CD4-positive, CD25-positive, alpha-beta regulatory T cell (primary cell): ENCODE measurements around the gene MMS19. TPM values are rescaled to one million over a fixed set of nuclear protein-coding genes. Genes with fewer than 3 reads are reported as not detected.

Experiments
- ATAC-seq, 2 donors: fragments of 150-1000 bp; cut with Tn5 transposase; one replicate each; pipeline ENCODE4 v1.10.0; 2021; ENCODE audit warnings: low read depth in 2 of 2, moderate number of reproducible peaks in 2 of 2, moderate library complexity in 1 of 2
- DNase-seq, 3 donors: peaks; one replicate each; pipeline versions ENCODE4 v3.0.0 to v3.0.0-alpha.2; 2012 to 2022; ENCODE audit warnings: mixed read lengths in 1 of 3
- H3K27ac ChIP-seq: one replicate; pipeline ENCODE4 v1.7.0; 2013; ENCODE audit warnings: mild to moderate bottlenecking, low read length; ENCODE audit not compliant: insufficient read depth, poor library complexity, severe bottlenecking
- H3K27me3 ChIP-seq: one replicate; pipeline ENCODE4 v1.7.0; 2013; ENCODE audit warnings: low read length; ENCODE audit not compliant: control insufficient read depth, insufficient read depth
- H3K36me3 ChIP-seq: one replicate; pipeline ENCODE4 v1.7.0; 2013; ENCODE audit warnings: mild to moderate bottlenecking, low read length, moderate library complexity; ENCODE audit not compliant: control insufficient read depth, insufficient read depth
- H3K4me1 ChIP-seq: 2 replicates; pipeline ENCODE4 v1.7.0; 2013; ENCODE audit warnings: mild to moderate bottlenecking, low read length; ENCODE audit not compliant: insufficient read depth, control insufficient read depth, poor library complexity, severe bottlenecking
- H3K4me3 ChIP-seq: one replicate; pipeline ENCODE4 v1.7.0; 2013; ENCODE audit warnings: low read depth, mild to moderate bottlenecking, low read length, moderate library complexity
- H3K9me3 ChIP-seq, 2 experiments: 1 replicate in 1 of 2; 2 replicates in 1 of 2; pipeline ENCODE4 v1.7.0; 2013; ENCODE audit warnings: low read length in 2 of 2, mild to moderate bottlenecking in 1 of 2, moderate library complexity in 1 of 2; ENCODE audit not compliant: control insufficient read depth in 2 of 2
- H3K27ac Mint-ChIP-seq, 3 donors: one replicate each; pipeline ENCODE4 v1.8.0; 2020 to 2022; ENCODE audit warnings: mild to moderate bottlenecking in 3 of 3, mixed read lengths in 3 of 3, moderate library complexity in 2 of 3
- H3K27me3 Mint-ChIP-seq: one replicate; pipeline ENCODE4 v1.8.0; 2022; ENCODE audit warnings: mild to moderate bottlenecking, mixed read lengths
- H3K36me3 Mint-ChIP-seq: one replicate; pipeline ENCODE4 v1.8.0; 2020; ENCODE audit warnings: mixed read lengths
- H3K4me1 Mint-ChIP-seq, 4 donors: one replicate each; pipeline ENCODE4 v1.8.0; 2020 to 2022; ENCODE audit warnings: mixed read lengths in 4 of 4, mild to moderate bottlenecking in 1 of 4
- H3K4me3 Mint-ChIP-seq, 4 donors: one replicate each; pipeline ENCODE4 v1.8.0; 2020 to 2022; ENCODE audit warnings: mild to moderate bottlenecking in 4 of 4, mixed read lengths in 4 of 4, moderate library complexity in 3 of 4
- H3K9me3 Mint-ChIP-seq, 7 donors: one replicate each; pipeline ENCODE4 v1.8.0; 2020 to 2022; ENCODE audit warnings: mixed read lengths in 7 of 7, mild to moderate bottlenecking in 3 of 7, moderate library complexity in 2 of 7
- polyA plus RNA-seq, 4 donors: library from polyadenylated mRNA; unstranded; fragments of 300-500 nt; fragmentation: Illumina TruSeq; gene quantifications; one replicate each; pipeline ENCODE4 v1.2.3, GENCODE V29; 2021
- total RNA-seq: library from RNA; stranded (reverse); gene quantifications from one replicate; pipeline ENCODE4 v1.2.3, GENCODE V29; 2022

The MMS19 gene
- total and polyA plus RNA-seq, 5 donors from 2014 or later: 26.7 to 59.6 (median 36.2) TPM

GRCh38 chr10:97515271-97515978 lies 17.2 kb upstream of the MMS19 start:
- Mint-ChIP-seq H3K4me3 (no peak overlapping the region), H3K4me1 (no peaks in the 10 kb centered on the region), H3K9me3 (no peaks in the 10 kb centered on the region), H3K36me3 (no peaks in the 10 kb centered on the region), H3K27ac (no peak overlapping the region), H3K27me3 (peaks cover 11% of the 10 kb centered on the region)
- no peaks in the 10 kb centered on the region for H3K9me3 ChIP-seq
- H3K4me1 ChIP-seq: no peaks in the 10 kb centered on the region
- no peaks in the 10 kb centered on the region for H3K36me3 ChIP-seq
- ATAC-seq: no peak
- no peak overlapping the region for H3K4me3 ChIP-seq
- DNase-seq: no peak
- H3K27ac ChIP-seq: no peak overlapping the region
- H3K27me3 ChIP-seq: peaks cover 2% of the 10 kb centered on the region

- no peak overlapping the region for H3K27ac ChIP-seq
- no peaks in the 10 kb centered on the region for H3K9me3 Mint-ChIP-seq
- peaks cover 2% of the 10 kb centered on the region for H3K27me3 ChIP-seq
- H3K9me3 ChIP-seq: no peaks in the 10 kb centered on the region
- DNase-seq (no peak), ATAC-seq (no peak)
- no peaks in the 10 kb centered on the region for H3K4me1 ChIP-seq
- no peak overlapping the region for H3K4me3 ChIP-seq
- H3K4me1 Mint-ChIP-seq: no peaks in the 10 kb centered on the region
- H3K36me3 ChIP-seq: no peaks in the 10 kb centered on the region
- H3K36me3 Mint-ChIP-seq: no peaks in the 10 kb centered on the region
- peaks cover 11% of the 10 kb centered on the region for H3K27me3 Mint-ChIP-seq
- peak overlapping the region in 1 of 3 donors; percentile 33 for H3K27ac Mint-ChIP-seq
- H3K4me3 Mint-ChIP-seq: no peak overlapping the region
Observed at GRCh38 chr10:97514344-97514743, 16.1 kb upstream of the MMS19 start.

GRCh38 chr10:97512993-97513392 lies 14.8 kb upstream of the MMS19 start:
- H3K9me3 Mint-ChIP-seq: no peaks in the 10 kb centered on the region
- H3K27me3 Mint-ChIP-seq: peaks cover 6% of the 10 kb centered on the region
- H3K4me3 ChIP-seq: no peak overlapping the region
- H3K27ac Mint-ChIP-seq: no peak overlapping the region
- no peak for DNase-seq
- no peaks in the 10 kb centered on the region for H3K36me3 ChIP-seq
- H3K4me1 Mint-ChIP-seq: no peaks in the 10 kb centered on the region
- H3K27me3 ChIP-seq: peaks cover 2% of the 10 kb centered on the region
- H3K27ac ChIP-seq: no peak overlapping the region
- H3K36me3 Mint-ChIP-seq: no peaks in the 10 kb centered on the region
- ATAC-seq: no peak
- H3K9me3 ChIP-seq: no peaks in the 10 kb centered on the region
- no peak overlapping the region for H3K4me3 Mint-ChIP-seq
- H3K4me1 ChIP-seq: no peaks in the 10 kb centered on the region

DNA sequence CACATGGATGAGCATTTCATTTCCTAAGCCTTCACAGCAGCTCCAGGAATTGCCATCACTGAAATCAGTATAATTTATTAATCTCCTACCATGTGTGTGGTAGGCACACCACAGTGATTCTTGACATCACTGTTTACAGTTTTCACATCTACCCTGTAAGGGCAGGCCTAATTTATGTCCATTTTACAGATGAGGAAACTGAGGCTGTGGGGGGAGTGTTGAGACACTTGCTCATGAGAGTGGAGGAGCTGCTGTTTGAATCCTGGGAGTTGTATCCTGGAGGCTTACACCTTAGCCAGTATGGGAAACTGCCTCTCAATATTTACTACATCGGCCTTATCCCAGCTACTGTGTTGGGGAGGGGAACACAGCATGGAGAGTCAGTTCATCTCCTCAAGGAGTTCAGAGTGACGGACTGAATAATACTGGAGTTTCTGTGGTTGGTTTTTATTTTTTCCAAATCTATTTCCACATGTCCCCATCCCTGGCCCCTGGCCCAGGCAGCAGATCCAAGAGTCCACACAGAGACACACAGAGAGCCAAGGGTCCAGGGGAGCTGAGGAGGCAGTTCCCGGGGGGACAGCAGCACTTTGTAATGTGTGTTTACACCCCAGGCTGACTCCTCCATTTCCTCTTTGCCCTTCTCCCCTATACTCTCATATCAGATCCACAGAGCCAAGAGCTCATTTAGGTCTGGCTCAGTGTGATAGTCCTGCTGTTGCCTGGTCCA lies 13.7 kb upstream of the MMS19 start:
- ATAC-seq (no peak), DNase-seq (no peak)
- H3K4me1 ChIP-seq: no peaks in the 10 kb centered on the region
- Mint-ChIP-seq H3K36me3 (no peaks in the 10 kb centered on the region), H3K9me3 (no peaks in the 10 kb centered on the region), H3K27ac (no peak overlapping the region), H3K4me1 (no peaks in the 10 kb centered on the region), H3K27me3 (peaks cover 6% of the 10 kb centered on the region), H3K4me3 (no peak overlapping the region)
- H3K4me3 ChIP-seq: no peak overlapping the region
- no peaks in the 10 kb centered on the region for H3K9me3 ChIP-seq
- H3K27ac ChIP-seq: no peak overlapping the region
- H3K27me3 ChIP-seq: peaks cover 2% of the 10 kb centered on the region
- H3K36me3 ChIP-seq: no peaks in the 10 kb centered on the region

DNA sequence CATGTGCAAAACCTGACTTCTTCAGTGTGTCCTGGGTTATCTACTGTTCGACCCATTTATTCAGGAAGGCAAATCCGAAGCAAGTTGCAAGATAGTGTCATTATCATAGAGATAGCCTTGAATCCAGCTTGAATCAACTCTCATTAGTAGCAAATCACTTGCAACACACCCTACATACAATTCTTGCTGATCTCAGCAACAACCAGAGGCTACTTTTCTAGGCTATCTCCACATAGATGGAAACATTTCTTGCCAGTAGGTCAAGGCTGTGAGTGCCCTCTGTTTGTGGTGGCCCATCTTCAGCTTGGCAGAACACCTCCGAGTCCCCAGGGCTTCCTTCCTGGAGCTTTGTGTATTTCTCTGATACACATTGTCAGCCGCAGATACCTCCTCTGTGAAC lies 12.5 kb upstream of the MMS19 start:
- DNase-seq (no peak), ATAC-seq (no peak)
- Histone ChIP-seq H3K27ac (no peak overlapping the region), H3K9me3 (no peaks in the 10 kb centered on the region), H3K4me3 (no peak overlapping the region), H3K36me3 (no peaks in the 10 kb centered on the region), H3K27me3 (peaks cover 2% of the 10 kb centered on the region), H3K4me1 (no peaks in the 10 kb centered on the region)
- H3K36me3 Mint-ChIP-seq: no peaks in the 10 kb centered on the region
- no peaks in the 10 kb centered on the region for H3K9me3 Mint-ChIP-seq
- no peak overlapping the region for H3K4me3 Mint-ChIP-seq
- H3K4me1 Mint-ChIP-seq: no peaks in the 10 kb centered on the region
- H3K27ac Mint-ChIP-seq: no peak overlapping the region
- H3K27me3 Mint-ChIP-seq: peaks cover 6% of the 10 kb centered on the region

DNA sequence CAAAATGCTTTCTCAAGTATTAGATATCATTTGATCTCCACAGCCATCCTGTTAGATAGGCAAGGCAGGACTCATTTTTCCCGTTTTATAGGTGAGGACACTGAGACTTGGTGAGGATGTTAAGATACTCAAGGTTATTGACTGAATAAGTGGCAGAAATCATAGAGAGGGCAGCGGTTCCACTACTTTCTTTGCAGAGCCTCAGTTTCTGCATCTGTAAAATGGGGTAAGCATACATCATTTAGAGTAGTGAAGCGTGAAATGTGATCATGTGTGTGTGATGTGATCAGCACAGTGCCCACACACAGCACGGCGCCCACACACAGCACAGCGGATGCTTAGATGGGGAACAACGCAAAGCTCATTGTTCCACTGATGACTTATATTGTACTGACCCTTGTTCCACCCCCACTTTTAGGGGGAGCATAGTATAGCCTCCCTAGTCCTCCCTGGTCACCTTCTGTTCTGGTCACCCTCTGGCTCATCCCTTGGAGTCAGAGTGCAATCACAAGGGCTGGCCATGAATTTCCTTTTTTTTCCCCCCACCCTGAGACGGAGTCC lies 11.0 kb upstream of the MMS19 start:
- H3K27ac Mint-ChIP-seq: no peak overlapping the region
- no peak overlapping the region for H3K27ac ChIP-seq

DNA sequence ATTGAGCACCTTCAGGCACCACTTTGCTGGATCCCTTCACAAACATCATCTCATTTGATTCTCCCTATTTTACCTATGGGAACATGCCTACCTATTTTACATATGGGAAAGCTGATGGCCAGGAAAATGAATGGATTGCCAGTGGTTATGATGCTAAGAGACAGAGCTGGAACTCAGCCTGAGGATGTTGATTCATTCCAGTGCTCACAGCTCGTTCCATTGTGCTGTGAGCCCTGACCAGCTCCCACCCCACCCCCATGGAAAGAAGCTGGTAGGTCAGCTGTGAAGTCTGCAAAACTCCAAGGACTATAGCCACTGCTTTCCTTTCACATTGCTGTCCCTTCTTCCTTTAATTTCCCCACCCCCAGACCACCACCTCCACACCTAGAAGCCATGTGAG lies 10.1 kb upstream of the MMS19 start:
- Histone ChIP-seq H3K27me3 (peaks cover 10% of the 10 kb centered on the region), H3K36me3 (no peaks in the 10 kb centered on the region), H3K9me3 (no peaks in the 10 kb centered on the region), H3K4me3 (no peak overlapping the region), H3K27ac (no peak overlapping the region), H3K4me1 (no peaks in the 10 kb centered on the region)
- ATAC-seq (no peak), DNase-seq (no peak)
- H3K4me1 Mint-ChIP-seq: no peaks in the 10 kb centered on the region
- H3K27me3 Mint-ChIP-seq: peaks cover 6% of the 10 kb centered on the region
- no peaks in the 10 kb centered on the region for H3K36me3 Mint-ChIP-seq
- H3K9me3 Mint-ChIP-seq: no peaks in the 10 kb centered on the region
- peak overlapping the region in 1 of 4 donors; percentile 43 for H3K4me3 Mint-ChIP-seq
- no peak overlapping the region for H3K27ac Mint-ChIP-seq

More for the DNA sequence above, 11.0 kb upstream of the MMS19 start:
- H3K4me1 ChIP-seq: no peaks in the 10 kb centered on the region
- no peak for DNase-seq
- Mint-ChIP-seq H3K4me3 (no peak overlapping the region), H3K9me3 (no peaks in the 10 kb centered on the region), H3K36me3 (no peaks in the 10 kb centered on the region), H3K27me3 (peaks cover 6% of the 10 kb centered on the region), H3K4me1 (no peaks in the 10 kb centered on the region)
- peaks cover 4% of the 10 kb centered on the region for H3K27me3 ChIP-seq
- H3K4me3 ChIP-seq: no peak overlapping the region
- ATAC-seq: no peak
- H3K9me3 ChIP-seq: no peaks in the 10 kb centered on the region
- H3K36me3 ChIP-seq: no peaks in the 10 kb centered on the region
